Smooth muscle cell (in vitro differentiated cells): ENCODE results near the gene EXD3. TPM values are rescaled to one million over a fixed set of nuclear protein-coding genes. Genes with fewer than 3 reads are reported as not detected.

Source experiments
- DNase-seq: peaks from one replicate; lab custom pipeline; 2025; ENCODE audit not compliant: unreplicated experiment; lab: John Stamatoyannopoulos, UW
- H2AFZ ChIP-seq: fragments of 200-600 bp; sonication (generic); 2 replicates; pipeline ENCODE4 v1.6.0; 2016; ENCODE audit warnings: antibody characterized with exemption, low read depth, mild to moderate bottlenecking
- H3F3A ChIP-seq: fragments of 200-600 bp; sonication (generic); 2 replicates; pipeline ENCODE4 v1.6.0; 2017; ENCODE audit warnings: antibody characterized with exemption, low read depth
- H3K27ac ChIP-seq: fragments of 200-600 bp; sonication (generic); 2 replicates; pipeline ENCODE4 v1.5.1; 2016; ENCODE audit warnings: low read depth, mild to moderate bottlenecking
- H3K27me3 ChIP-seq: fragments of 200-600 bp; sonication (generic); 2 replicates; pipeline ENCODE4 v1.6.1; 2016; ENCODE audit warnings: low read depth, mild to moderate bottlenecking
- H3K36me3 ChIP-seq: fragments of 200-600 bp; sonication (generic); 2 replicates; pipeline ENCODE4 v1.5.1; 2016; ENCODE audit warnings: low read depth
- H3K4me1 ChIP-seq: fragments of 200-600 bp; sonication (generic); 2 replicates; pipeline ENCODE4 v1.5.1; 2016; ENCODE audit warnings: low read depth
- H3K4me2 ChIP-seq: fragments of 200-600 bp; sonication (generic); 2 replicates; pipeline ENCODE4 v1.6.0; 2016; ENCODE audit warnings: mild to moderate bottlenecking
- H3K4me3 ChIP-seq: fragments of 200-600 bp; sonication (generic); 2 replicates; pipeline ENCODE4 v1.5.1; 2016; ENCODE audit warnings: mild to moderate bottlenecking
- H3K79me2 ChIP-seq: fragments of 200-600 bp; sonication (generic); 2 replicates; pipeline ENCODE4 v1.6.0; 2016; ENCODE audit warnings: low read depth, mild to moderate bottlenecking
- H3K9ac ChIP-seq: fragments of 200-600 bp; sonication (generic); 2 replicates; pipeline ENCODE4 v1.6.0; 2016; ENCODE audit warnings: low read depth
- H3K9me3 ChIP-seq: fragments of 200-600 bp; sonication (generic); replicated peaks from 2 replicates; pipeline ENCODE4 v1.5.1; 2016; ENCODE audit warnings: low read depth
- H4K20me1 ChIP-seq: fragments of 200-600 bp; sonication (generic); 2 replicates; pipeline ENCODE4 v1.6.0; 2016; ENCODE audit warnings: low read depth
- CTCF ChIP-seq: fragments of 200-600 bp; sonication (generic); IDR thresholded peaks from 2 replicates; pipeline ENCODE4 v1.5.1; 2017; ENCODE audit warnings: borderline replicate concordance, mild to moderate bottlenecking, antibody characterized with exemption; ENCODE audit not compliant: insufficient read depth, poor library complexity, severe bottlenecking
- WGBS: methylation state at CpG from one replicate; pipeline ENCODE4 v1.1.7; 2016; ENCODE audit warnings: low lambda C conversion rate; 5-methylcytosine and 5-hydroxymethylcytosine counted together
- polyA plus RNA-seq: library from polyadenylated mRNA; unstranded; fragments of >200 nt; fragmentation: Nextera tagmentation; extraction: Ambion mirVana; gene quantifications from 2 replicates; pipeline ENCODE4 v1.2.1, GENCODE V29; 2016
- total RNA-seq: library from RNA; depleted of rRNA; stranded (reverse); fragments of >200 nt; gene quantifications from 2 replicates; pipeline ENCODE4 v1.2.3, GENCODE V29; 2014

EXD3 gene
- total and polyA plus RNA-seq, 2 experiments from 2014 or later, result 3.1 to 15.7 TPM

GRCh38 chr9:137307255-137308056 lies 115.5 kb downstream of the EXD3 start:
- Histone ChIP-seq H2AFZ (no peak overlapping the region), H4K20me1 (no peaks in the 10 kb centered on the region), H3K4me2 (no peak overlapping the region), H3K4me3 (no peak overlapping the region), H3K4me1 (peaks cover 28% of the 10 kb centered on the region), H3K27ac (no peak overlapping the region), H3K27me3 (no peaks in the 10 kb centered on the region), H3K36me3 (no peaks in the 10 kb centered on the region), H3K79me2 (no peaks in the 10 kb centered on the region), H3K9me3 (no peaks in the 10 kb centered on the region), H3F3A (no peaks in the 10 kb centered on the region), H3K9ac (no peak overlapping the region)
- no peak for DNase-seq
- 88% methylated on average over 28 of the region's 30 CpGs for WGBS
- TF ChIP-seq CTCF, result no peak

GRCh38 chr9:137306850-137307254 lies 116.1 kb downstream of the EXD3 start:
- Histone ChIP-seq H3K27me3 (no peaks in the 10 kb centered on the region), H3K9me3 (no peaks in the 10 kb centered on the region), H3K27ac (no peak overlapping the region), H2AFZ (no peak overlapping the region), H3K79me2 (no peaks in the 10 kb centered on the region), H3K4me2 (no peak overlapping the region), H3K4me3 (no peak overlapping the region), H3K36me3 (no peaks in the 10 kb centered on the region), H3F3A (no peaks in the 10 kb centered on the region), H4K20me1 (no peaks in the 10 kb centered on the region), H3K4me1 (peaks cover 28% of the 10 kb centered on the region), H3K9ac (no peak overlapping the region)
- no peak for TF ChIP-seq CTCF
- DNase-seq, result no peak
- WGBS, result 93% methylated on average over 10 of the region's 23 CpGs

- H3K4me2 ChIP-seq, result no peak overlapping the region
Measured at GRCh38 chr9:137306066-137306849, 116.7 kb downstream of the EXD3 start.

More at GRCh38 chr9:137306066-137306849, 116.7 kb downstream of the EXD3 start:
- H3K27ac ChIP-seq, result no peak overlapping the region
- no peak overlapping the region for H2AFZ ChIP-seq
- 85% methylated on average over 20 of the region's 30 CpGs for WGBS
- no peaks in the 10 kb centered on the region for H3K27me3 ChIP-seq
- H4K20me1 ChIP-seq, result no peaks in the 10 kb centered on the region
- no peak for DNase-seq
- TF ChIP-seq CTCF, result no peak
- no peak overlapping the region for H3K4me3 ChIP-seq
- H3K9ac ChIP-seq, result no peak overlapping the region
- H3F3A ChIP-seq, result no peaks in the 10 kb centered on the region
- H3K36me3 ChIP-seq, result no peaks in the 10 kb centered on the region
- no peaks in the 10 kb centered on the region for H3K79me2 ChIP-seq
- H3K4me1 ChIP-seq, result peaks cover 28% of the 10 kb centered on the region
- H3K9me3 ChIP-seq, result no peaks in the 10 kb centered on the region
